ENCODE measurements around the gene MSH2.

MSH2 gene

DNA sequence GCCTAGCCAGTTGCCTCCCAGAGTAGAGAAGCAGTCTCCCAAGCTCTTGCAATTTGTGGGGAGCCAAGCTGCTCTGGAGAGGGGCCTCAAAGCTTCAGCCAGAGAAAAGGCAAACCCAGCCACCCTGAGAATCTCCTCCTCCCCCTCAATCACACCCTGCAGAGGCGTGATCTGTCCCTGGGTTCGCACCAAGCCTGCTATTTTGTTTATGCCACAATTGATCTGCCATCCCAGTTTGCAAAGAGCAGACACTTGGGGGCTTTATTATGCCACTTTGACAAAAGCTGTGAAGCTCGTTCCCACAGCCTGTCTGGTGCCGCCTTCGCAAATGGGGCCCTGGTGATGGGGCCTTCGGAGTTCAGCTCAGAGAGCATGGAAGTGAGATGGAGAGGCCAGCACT, 125.5 kb downstream of the MSH2 start:
- no peak for DNase-seq (ENCODE audit: low read depth)

DNA sequence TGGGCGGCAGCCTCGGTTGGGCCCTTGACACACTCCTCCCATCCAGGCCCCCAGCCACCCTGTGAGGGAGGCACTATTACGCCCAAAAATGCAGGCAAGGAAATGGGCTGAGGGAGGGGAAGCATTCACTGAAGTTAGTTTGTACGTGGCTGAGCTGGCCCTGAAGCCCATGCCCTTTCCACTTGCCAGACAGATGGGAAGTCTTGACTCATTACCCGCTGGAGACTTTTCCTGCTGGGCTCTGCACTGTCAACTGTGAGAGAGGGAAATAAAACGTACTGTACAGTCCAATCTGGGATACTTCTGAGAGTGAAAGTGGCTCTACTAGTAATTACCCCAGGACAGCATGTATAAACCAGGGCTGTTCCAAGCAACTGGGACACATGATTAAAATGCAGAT, 125.9 kb downstream of the MSH2 start:
- peak; percentile 22 for DNase-seq (ENCODE audit: low read depth)
- TF ChIP-seq, protein P1, sequence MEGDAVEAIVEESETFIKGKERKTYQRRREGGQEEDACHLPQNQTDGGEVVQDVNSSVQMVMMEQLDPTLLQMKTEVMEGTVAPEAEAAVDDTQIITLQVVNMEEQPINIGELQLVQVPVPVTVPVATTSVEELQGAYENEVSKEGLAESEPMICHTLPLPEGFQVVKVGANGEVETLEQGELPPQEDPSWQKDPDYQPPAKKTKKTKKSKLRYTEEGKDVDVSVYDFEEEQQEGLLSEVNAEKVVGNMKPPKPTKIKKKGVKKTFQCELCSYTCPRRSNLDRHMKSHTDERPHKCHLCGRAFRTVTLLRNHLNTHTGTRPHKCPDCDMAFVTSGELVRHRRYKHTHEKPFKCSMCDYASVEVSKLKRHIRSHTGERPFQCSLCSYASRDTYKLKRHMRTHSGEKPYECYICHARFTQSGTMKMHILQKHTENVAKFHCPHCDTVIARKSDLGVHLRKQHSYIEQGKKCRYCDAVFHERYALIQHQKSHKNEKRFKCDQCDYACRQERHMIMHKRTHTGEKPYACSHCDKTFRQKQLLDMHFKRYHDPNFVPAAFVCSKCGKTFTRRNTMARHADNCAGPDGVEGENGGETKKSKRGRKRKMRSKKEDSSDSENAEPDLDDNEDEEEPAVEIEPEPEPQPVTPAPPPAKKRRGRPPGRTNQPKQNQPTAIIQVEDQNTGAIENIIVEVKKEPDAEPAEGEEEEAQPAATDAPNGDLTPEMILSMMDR (conservative IDR thresholded peaks at IDR 0.05; ENCODE audit: low read length), result no peak
- H3K4me3 ChIP-seq (ENCODE audit: low read length), result no peak overlapping the region

More for the DNA sequence above, 125.5 kb downstream of the MSH2 start:
- TF ChIP-seq, protein P1 (conservative IDR thresholded peaks at IDR 0.05; ENCODE audit: low read length), result no peak
- H3K4me3 ChIP-seq (ENCODE audit: low read length), result no peak overlapping the region

DNA sequence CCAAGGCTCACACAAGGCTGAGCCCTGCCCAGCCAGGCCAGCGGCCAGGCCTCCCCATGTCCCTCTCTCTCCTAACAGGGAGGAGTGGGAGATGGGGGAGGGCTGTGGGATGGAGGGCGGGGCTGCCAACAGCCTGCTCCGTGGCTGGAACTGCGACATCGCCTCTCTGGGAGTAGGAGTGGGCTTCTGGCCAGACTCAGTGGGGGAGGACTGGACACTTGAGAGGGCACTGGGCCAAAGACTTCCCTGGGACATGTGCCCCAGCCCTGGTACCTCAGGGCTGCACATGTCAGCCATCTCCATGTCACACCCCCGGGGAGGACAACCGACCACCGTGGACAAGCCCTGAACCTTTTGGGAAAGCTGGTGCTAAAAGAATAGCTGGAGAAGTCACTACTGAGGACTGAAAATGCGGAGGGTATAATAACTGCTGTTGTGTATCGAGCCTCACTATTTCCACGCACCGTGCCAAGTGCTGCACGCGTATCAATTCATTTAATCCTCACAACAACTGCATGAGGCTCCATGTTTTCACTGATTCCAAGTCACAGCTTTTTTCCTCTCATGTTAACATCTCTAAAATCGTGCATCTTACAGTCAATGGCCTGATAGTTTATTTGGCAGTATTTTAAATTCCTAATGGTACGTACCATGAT, 127.3 kb downstream of the MSH2 start:
- H3K4me3 ChIP-seq (ENCODE audit: low read length), result no peak overlapping the region
- TF ChIP-seq, protein P1 (conservative IDR thresholded peaks at IDR 0.05; ENCODE audit: low read length), result no peak
- no peak for DNase-seq (ENCODE audit: low read depth)

DNA sequence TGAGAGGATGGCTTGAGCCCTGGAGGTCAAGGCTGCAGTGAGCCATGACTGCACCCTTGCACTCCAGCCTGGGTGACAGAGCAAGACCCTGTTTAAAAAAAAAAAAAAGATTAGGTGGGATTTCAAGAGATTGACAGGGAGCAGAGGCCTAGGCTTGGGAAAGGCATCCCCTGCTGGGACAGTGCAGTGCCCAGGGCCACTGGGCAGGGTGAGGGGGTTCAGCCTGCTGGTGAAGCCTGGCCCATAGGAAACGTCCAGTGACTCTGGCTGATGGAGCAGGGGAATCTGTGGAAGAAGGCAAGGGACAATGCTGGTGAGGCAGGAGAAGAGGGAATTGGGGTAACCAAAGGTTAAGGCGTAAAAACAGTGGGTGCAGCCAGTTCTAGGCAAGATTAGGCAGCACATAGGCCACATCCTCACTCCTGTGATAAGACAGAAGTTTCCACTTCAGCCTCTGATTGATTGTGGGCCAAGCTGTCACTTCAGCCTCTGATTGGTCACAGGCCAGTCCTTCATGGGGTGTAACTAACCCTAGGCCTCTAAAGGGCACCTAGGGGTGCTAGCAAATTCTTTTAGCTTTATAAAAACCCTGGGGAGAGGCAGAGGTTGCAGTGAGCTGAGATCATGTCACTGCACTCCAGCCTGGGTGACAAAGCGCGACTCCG, 128.6 kb downstream of the MSH2 start:
- TF ChIP-seq, protein P1 (conservative IDR thresholded peaks at IDR 0.05; ENCODE audit: low read length), result no peak
- H3K4me3 ChIP-seq (ENCODE audit: low read length), result no peak overlapping the region
- no peak for DNase-seq (ENCODE audit: low read depth)
